ENCODE results near the gene MATR3.
A peak's percentile ranks its signal among the peaks of the same experiment; 100 is the strongest.
"Not testable (repeated sequence)": the region's sequence is repeated elsewhere in the genome, so short reads cannot be mapped to it uniquely, and the experiment has no call there.

The MATR3 gene

GRCh38 chr5:139297439-139298133 is 4.0 kb downstream of the MATR3 start:
- no peak for DNase-seq (ENCODE audit: low read depth in 2 of 2)

GRCh38 chr5:139298242-139298641 is 4.7 kb downstream of the MATR3 start:
- DNase-seq (ENCODE audit: low read depth in 2 of 2) = no peak

GRCh38 chr5:139299486-139299885 is 5.9 kb downstream of the MATR3 start:
- no peak for DNase-seq (ENCODE audit: low read depth in 2 of 2)

GRCh38 chr5:139301808-139302499 is 8.4 kb downstream of the MATR3 start:
- no peak for DNase-seq (ENCODE audit: low read depth in 2 of 2)

- no peak for DNase-seq (ENCODE audit: low read depth in 2 of 2)
Measured at GRCh38 chr5:139304391-139305324, 11.1 kb downstream of the MATR3 start.

- DNase-seq (ENCODE audit: low read depth in 2 of 2) = no peak
Measured at GRCh38 chr5:139306197-139306596, 12.7 kb downstream of the MATR3 start.

GRCh38 chr5:139306628-139307379 is 13.3 kb downstream of the MATR3 start:
- no peak for DNase-seq (ENCODE audit: low read depth in 2 of 2)

- no peak for DNase-seq (ENCODE audit: low read depth in 2 of 2)
Measured at GRCh38 chr5:139308797-139309196, 15.3 kb downstream of the MATR3 start.

- DNase-seq (ENCODE audit: low read depth in 2 of 2) = not testable (repeated sequence)
Measured at GRCh38 chr5:139310715-139311186, 17.2 kb downstream of the MATR3 start.

GRCh38 chr5:139312075-139312474 is 18.5 kb downstream of the MATR3 start:
- DNase-seq (ENCODE audit: low read depth in 2 of 2) = no peak

- DNase-seq (ENCODE audit: low read depth in 2 of 2) = no peak
Measured at GRCh38 chr5:139314276-139314675, 20.7 kb downstream of the MATR3 start.

- no peak for DNase-seq (ENCODE audit: low read depth in 2 of 2)
Measured at GRCh38 chr5:139315056-139315615, 21.6 kb downstream of the MATR3 start.

- DNase-seq (ENCODE audit: low read depth in 2 of 2) = no peak
Measured at GRCh38 chr5:139335811-139336210, 42.3 kb downstream of the MATR3 start.

GRCh38 chr5:139340051-139340450 is 46.5 kb downstream of the MATR3 start:
- no peak for DNase-seq (ENCODE audit: low read depth in 2 of 2)

- DNase-seq (ENCODE audit: low read depth in 2 of 2) = no peak
Measured at GRCh38 chr5:139341187-139341688, 47.7 kb downstream of the MATR3 start.

GRCh38 chr5:139341689-139342422 is 48.3 kb downstream of the MATR3 start, which contains the start of gene PAIP2:
TSS of gene PAIP2 (plus strand) at chr5:139341854. CDS start at chr5:139363785, 21,931 bp downstream.
- DNase-seq (ENCODE audit: low read depth in 2 of 2) = peak; percentile 90 to 95

- DNase-seq (ENCODE audit: low read depth in 2 of 2) = no peak
Measured at GRCh38 chr5:139342423-139342723, 48.8 kb downstream of the MATR3 start.

- DNase-seq (ENCODE audit: low read depth in 2 of 2) = no peak
Measured at GRCh38 chr5:139343476-139343875, 49.9 kb downstream of the MATR3 start.

- DNase-seq (ENCODE audit: low read depth in 2 of 2) = no peak
Measured at GRCh38 chr5:139344177-139344576, 50.6 kb downstream of the MATR3 start.

- not testable (repeated sequence) for DNase-seq (ENCODE audit: low read depth in 2 of 2)
Measured at GRCh38 chr5:139345442-139345841, 51.9 kb downstream of the MATR3 start.
